ENCODE data around the gene CDAN1. TPM values are rescaled to one million over a fixed set of nuclear protein-coding genes. Genes with fewer than 3 reads are reported as not detected.
A peak's percentile ranks its signal among the peaks of the same experiment; 100 is the strongest.

CDAN1 gene
- total and polyA plus RNA-seq, 2 donors (not counting 3 experiments of a cell fraction or from before 2014, with no cell fraction given): 7.2 to 23.4 TPM

DNA sequence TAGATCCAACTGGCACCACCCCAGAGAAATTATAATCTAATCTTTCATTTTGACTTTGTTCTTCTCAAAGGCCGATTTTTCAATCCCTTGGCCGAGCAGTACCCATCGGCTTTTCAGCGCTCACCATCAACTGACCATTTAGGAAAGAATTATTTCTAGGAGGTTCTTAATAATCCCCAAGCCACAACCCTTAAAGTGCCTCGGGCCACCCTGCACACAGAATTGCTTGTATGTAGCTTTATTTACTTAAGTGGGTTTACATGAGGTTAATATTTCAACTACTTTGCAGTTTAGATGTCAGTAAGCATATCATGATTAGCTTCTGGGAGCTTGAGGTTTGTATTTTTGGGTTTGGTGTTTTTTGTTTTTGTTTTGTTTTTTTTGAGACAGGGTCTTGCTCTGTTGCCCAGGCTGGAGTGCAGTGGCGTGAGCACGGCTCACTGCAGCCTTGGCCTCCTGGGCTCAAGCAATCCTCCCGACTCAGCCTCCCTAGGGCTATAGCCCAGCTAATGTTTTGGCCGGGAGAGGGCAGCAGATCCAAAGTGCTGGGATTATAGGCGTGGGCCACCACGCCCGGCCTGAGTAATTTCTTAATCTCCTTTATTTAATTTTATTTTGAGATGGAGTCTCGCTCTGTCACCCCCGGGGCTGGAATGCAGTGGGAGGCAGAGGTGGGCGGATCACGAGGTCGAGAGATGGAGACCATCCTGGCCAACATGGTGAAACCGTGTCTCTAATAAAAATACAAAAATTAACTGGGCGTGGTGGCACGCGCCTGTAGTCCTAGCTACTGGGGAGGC is 801 bp upstream of the CDAN1 start:
- DNase-seq (ENCODE audit: low read depth, low spot score) (no peak), FAIRE-seq (no peak)
- intact Hi-C loops (cut with micrococcal nuclease) (loop anchor here (1.0 kb wide), 1 partner anchor 184 kb away; no protein-coding TSS in a partner anchor), dilution Hi-C loops (cut with MboI; ENCODE audit: extremely low pct_ligation_motif_present, low sequenced_read_pairs) (no loop called here)
- peaks cover 2 to 15% of the 10 kb centered on the region in 2 experiments for H3K36me3 ChIP-seq (ENCODE audit: control insufficient read depth in 2 of 2, extremely low read depth in 1 of 2, insufficient read depth in 2 of 2, low read length in 2 of 2)
- H3K9me3 ChIP-seq (replicated peaks; ENCODE audit: control insufficient read depth, insufficient read depth, low read length): no peaks in the 10 kb centered on the region
- TF ChIP-seq CTCF (IDR thresholded peaks at IDR 0.05; ENCODE audit: extremely low read depth in 1 of 2, insufficient read depth in 1 of 2, low read depth in 1 of 2, low read length in 2 of 2) (no peak), MAX (IDR thresholded peaks at IDR 0.05; ENCODE audit: insufficient read depth, insufficient read length) (no peak), JUN (IDR thresholded peaks at IDR 0.05; ENCODE audit: borderline replicate concordance, insufficient read depth, insufficient read length, low read depth) (no peak), FOS (IDR thresholded peaks at IDR 0.05; ENCODE audit: borderline replicate concordance, insufficient read depth, low read length) (no peak), EZH2 (IDR thresholded peaks at IDR 0.05; ENCODE audit: borderline replicate concordance, low read depth, low read length, severe bottlenecking) (no peak), POLR2AphosphoS5 (IDR thresholded peaks at IDR 0.05; ENCODE audit: insufficient read depth, low read depth, low read length) (no peak), MYC (IDR thresholded peaks at IDR 0.05; ENCODE audit: low read depth, low read length) (no peak), POLR2A (IDR thresholded peaks at IDR 0.05; ENCODE audit: low read depth, low read length) (no peak), GATA2 (IDR thresholded peaks at IDR 0.05; ENCODE audit: insufficient read depth, insufficient read length, low read depth, low read length) (no peak)
- H3K9ac ChIP-seq (replicated peaks; ENCODE audit: extremely low read depth, insufficient read depth, low read length): peak overlapping the region; percentile 80
- peak overlapping the region; percentile 84 for H3K4me2 ChIP-seq (ENCODE audit: insufficient read depth, low read length)
- H4K20me1 ChIP-seq (replicated peaks; ENCODE audit: control insufficient read depth, extremely low read depth, insufficient read depth, low read length): no peaks in the 10 kb centered on the region
- TSS peak; percentile 80 for BruUV-seq (replicated peaks)
- POLR2A ChIA-PET: no interaction called here
- CTCF ChIA-PET: interaction anchor here (0.6 to 5.5 kb wide), 4 partner anchors 15 to 189 kb away, joined by 3 to 67 read pairs (median 4); no protein-coding TSS in a partner anchor
- H3K79me2 ChIP-seq (ENCODE audit: control insufficient read depth, insufficient read depth, low read length): peaks cover 9% of the 10 kb centered on the region
- H3K4me1 ChIP-seq (ENCODE audit: control insufficient read depth, extremely low read depth, insufficient read depth, low read length): peaks cover 11% of the 10 kb centered on the region
- H3K27ac ChIP-seq (ENCODE audit: insufficient read depth, low read depth, low read length): peak overlapping the region; percentile 63
- no peaks in the 10 kb centered on the region for H3K27me3 ChIP-seq (ENCODE audit: control insufficient read depth in 2 of 2, insufficient read depth in 2 of 2, low read length in 2 of 2)
- peak overlapping the region; percentile 95 for H2AFZ ChIP-seq (ENCODE audit: low read depth, low read length)
- peak overlapping the region; percentile 29 to 98 (median 39) for H3K4me3 ChIP-seq (replicated peaks in 1 of 3; ENCODE audit: insufficient read depth in 1 of 3, low read depth in 1 of 3, low read length in 3 of 3)
- H3K9me1 ChIP-seq (replicated peaks; ENCODE audit: control insufficient read depth, extremely low read depth, insufficient read depth, low read length): no peaks in the 10 kb centered on the region
